Activated CD8-positive, alpha-beta memory T cell treated with anti-CD3 and anti-CD28 coated beads for 1 hour (primary cell): ENCODE data around the gene WWOX.

ENCODE experiments used
- DNase-seq, 2 donors: peaks; one replicate each; pipeline ENCODE4 v3.0.0-alpha.2; 2020; ENCODE audit warnings: low read depth in 1 of 2; ENCODE audit errors: extremely low read depth in 1 of 2

The WWOX gene

GRCh38 chr16:79089735-79090284, 990.4 kb downstream of the WWOX start:
- no peak for DNase-seq

DNA sequence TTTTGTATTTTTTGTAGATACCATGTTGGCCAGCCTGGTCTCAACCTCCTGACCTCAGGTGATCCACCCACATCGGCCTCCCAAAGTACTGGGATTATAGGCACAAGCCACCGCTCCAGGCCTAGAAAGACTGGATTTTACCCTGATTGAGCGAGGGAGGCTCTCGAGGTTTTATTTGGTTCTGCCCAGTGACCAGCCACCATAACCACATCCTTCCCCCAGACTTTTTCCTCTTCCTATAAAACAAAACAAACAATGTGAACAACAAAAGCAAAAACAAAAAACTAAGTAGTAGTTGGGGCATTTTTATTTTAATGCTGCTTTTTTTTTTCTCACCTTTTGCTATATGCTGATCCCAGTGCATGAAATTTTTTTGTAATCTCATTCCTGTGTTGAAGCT, 991.5 kb downstream of the WWOX start:
- DNase-seq: no peak

GRCh38 chr16:79092846-79093245, 993.4 kb downstream of the WWOX start:
- no peak for DNase-seq

DNA sequence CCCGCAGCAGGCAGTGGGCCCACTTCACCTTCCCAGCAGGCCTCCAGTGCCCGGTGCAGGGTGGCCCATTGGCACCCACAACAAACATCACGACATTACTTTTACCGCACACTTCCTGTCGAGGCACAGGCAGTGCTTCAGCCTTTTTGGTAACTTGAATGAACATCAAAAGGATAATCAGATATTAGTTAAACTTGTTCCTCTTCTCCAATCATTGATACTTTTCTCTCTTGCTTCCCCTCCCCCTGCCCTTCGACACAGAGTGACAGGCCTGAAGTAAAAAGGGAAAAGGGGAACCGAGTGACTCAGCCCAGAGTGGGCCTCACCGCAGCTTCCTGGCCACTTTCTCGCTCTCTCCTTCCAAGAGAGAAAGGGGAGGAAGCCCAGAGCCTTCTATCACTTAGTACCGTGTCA, 994.1 kb downstream of the WWOX start:
- DNase-seq: no peak

GRCh38 chr16:79096246-79096645, 996.8 kb downstream of the WWOX start:
- no peak for DNase-seq

- no peak for DNase-seq
Observed at GRCh38 chr16:79097166-79097565, 997.7 kb downstream of the WWOX start.

DNA sequence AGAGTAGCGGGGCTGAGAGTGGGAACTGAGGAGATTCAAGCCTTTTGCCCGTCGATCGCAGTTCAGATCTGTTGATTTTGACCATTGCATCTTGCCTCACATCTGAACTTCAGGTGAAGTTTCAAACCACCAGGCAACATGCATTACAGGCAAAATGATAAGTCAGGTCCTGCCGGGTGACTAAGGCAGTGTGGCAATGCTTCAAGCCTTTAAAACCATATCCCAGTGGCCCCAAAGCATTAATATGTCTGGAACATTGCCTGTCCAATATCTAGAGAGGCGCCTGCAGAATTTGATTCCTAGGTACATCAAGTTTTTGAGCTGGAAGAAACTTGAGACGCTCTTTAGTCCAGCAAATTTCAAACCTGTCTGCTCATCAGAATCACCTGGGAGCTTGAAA, 998.3 kb downstream of the WWOX start:
- no peak for DNase-seq

DNA sequence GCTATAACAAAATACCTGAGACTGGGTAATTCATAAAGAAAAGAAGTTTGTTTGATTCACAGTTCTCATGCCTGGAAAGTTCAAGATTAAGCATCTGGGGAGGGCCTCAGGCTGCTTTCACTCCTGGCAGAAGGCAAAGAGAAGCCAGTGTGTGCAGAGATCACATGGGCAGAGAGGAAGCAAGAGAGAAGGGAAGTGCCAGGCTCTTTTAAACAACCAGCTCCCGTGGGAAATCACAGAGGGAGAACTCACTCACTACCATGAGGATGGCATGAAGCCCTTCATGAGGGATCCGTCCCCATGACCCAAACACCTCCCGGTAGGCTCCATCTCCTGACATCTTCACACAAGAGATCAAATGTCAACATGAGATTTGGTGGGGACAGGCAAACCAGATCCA, 999.5 kb downstream of the WWOX start:
- no peak for DNase-seq

- DNase-seq: no peak
Observed at GRCh38 chr16:79099716-79100115, 1000.3 kb downstream of the WWOX start.

DNA sequence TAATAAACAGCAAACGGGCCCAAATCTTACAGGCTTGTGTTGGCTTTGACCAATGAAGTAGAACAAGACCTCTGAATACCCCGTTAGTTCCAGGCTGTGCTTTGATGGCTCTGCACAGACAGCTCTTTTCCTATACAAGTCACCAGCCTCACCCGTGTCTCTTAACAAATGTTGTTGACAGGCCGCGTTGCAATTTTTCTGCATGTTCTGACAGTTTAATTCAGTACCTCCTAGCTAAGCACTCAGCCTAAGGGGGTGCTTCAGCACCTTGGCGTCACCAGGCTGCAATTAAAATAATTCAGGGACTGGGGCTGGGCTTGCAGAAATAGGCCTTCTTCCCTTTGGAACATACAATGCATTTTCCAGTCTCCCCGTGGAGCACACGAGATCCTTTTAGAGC, 1001.0 kb downstream of the WWOX start:
- DNase-seq: no peak

- DNase-seq: no peak
Observed at GRCh38 chr16:79101491-79101890, 1002.0 kb downstream of the WWOX start.

GRCh38 chr16:79104567-79104966, 1005.1 kb downstream of the WWOX start:
- DNase-seq: no peak

GRCh38 chr16:79107301-79107700, 1007.8 kb downstream of the WWOX start:
- no peak for DNase-seq

DNA sequence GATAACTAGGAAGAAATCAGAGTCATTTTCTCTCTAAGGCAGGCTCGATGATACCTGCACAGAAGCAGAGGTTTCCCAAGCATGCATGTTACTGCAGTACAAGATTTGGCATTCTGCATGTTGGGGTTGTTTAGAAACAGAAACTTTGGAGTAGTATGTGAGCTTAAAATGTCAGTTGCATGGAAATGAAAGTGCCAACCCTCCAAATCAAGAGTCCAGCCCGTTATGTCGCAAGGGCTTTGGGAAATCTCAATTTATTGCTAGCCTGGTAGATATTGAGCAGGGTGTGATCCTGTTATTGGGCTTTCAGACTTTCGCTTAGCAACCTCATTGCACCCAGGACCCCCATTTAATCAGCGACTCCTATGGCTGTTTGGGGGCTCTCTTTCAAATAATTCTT, 1010.3 kb downstream of the WWOX start:
- no peak for DNase-seq

DNA sequence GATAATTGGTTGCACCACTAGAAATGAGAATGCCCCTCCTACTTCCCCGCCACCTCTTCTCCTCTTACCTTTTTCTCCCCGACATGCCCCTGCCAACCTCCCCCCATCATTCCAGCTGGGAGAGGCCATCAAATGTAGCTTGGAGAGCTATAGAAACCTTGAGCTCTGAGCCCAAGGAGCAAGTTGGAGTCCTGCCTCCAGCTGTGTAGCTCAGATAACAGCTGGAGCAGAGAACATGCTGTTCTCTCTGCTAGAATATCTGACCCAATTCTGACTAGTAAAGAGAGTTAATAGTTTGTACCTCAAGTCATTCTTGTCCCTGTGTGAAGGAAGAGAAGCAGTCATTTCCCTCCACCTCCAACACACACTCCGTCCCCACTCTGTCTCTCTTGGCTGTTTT, 1010.8 kb downstream of the WWOX start:
- no peak for DNase-seq

DNA sequence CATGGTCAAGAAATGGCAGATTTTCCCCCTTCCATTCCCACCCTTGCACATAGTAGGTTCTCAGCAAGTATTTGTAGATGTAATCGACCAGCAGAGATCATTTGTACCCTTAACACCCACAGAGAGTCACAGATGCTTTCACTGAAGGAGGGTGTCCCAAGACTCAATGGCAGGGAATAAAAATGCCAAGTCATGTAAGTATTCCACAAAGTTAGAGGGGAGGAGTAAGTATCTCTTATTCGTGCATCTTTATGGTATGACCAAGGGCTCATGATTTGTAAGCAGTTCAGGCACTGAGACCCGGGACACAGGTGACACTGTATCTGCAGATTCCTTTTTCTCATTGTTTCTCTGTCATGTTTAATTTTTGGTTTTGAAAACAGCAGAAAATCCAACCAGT, 1011.5 kb downstream of the WWOX start:
- DNase-seq: no peak

GRCh38 chr16:79112462-79112861, 1013.0 kb downstream of the WWOX start:
- no peak for DNase-seq

- DNase-seq: no peak
Observed at GRCh38 chr16:79113826-79114225, 1014.4 kb downstream of the WWOX start.

- no peak for DNase-seq
Observed at GRCh38 chr16:79114759-79115158, 1015.3 kb downstream of the WWOX start.

DNA sequence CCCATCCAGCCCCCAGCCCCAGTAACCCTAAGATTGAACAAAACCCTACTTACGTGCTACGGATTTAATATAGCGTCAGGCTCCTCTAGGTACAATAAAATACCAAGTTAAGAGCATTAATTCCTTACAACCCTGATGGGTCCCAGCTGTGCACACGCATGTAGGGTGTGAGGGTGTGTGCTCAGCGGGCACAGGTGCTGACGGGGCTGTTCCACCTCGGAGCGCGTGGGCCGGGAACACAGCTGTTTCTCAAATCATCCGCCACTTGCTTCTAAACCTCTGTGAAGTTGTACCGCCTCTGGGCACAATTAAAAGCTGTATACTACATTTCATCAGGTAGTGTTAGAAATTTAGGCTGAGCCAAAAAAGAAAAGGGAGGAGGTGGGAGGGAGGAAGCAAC, 1022.5 kb downstream of the WWOX start:
- no peak for DNase-seq

GRCh38 chr16:79122343-79122742, 1022.9 kb downstream of the WWOX start:
- DNase-seq: no peak

GRCh38 chr16:79124016-79124756, 1024.7 kb downstream of the WWOX start:
- no peak for DNase-seq

GRCh38 chr16:79127766-79128165, 1028.3 kb downstream of the WWOX start:
- no peak for DNase-seq
